ENCODE data around the gene PLEKHO1.
"Not testable (repeated sequence)": the region's sequence is repeated elsewhere in the genome, so short reads cannot be mapped to it uniquely, and the experiment has no call there.

Gene PLEKHO1

DNA sequence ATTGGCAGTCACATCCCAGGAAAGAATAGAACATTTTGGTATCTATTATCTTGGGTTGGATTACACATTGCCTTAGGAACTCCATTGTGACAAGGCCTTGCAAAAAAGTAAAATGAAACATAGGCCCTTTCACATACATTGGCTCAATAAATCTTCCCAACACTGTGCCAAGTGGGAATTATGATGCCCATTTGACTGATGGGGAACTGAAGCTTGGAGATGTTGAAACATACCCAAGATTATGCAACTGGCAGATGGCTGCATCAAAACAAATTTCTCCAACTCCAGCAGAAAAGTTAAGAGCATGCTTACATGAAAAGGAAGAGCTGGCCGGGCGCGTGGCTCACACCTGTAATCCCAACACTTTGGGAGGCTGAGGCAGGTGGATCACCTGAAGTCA lies 26.9 kb downstream of the PLEKHO1 start:
- DNase-seq: no peak

DNA sequence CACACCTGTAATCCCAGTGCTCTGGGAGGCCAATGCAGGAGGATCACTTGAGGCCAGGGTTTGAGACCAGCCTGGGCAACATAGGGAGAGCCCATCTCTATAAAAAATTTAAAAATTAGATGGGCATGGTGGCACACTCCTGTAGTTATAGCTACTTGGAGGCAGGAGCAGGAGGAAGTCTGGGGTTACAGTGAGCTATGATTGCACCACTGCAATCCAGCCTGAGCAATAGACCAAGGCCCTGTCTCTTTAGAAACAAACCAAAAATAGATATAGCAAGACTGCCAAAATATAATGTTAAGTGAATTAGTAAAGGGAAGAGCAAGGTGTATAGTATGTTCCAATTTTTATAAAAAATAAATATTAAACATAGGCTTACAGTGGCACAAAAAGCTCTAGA lies 28.8 kb downstream of the PLEKHO1 start:
- DNase-seq: no peak

DNA sequence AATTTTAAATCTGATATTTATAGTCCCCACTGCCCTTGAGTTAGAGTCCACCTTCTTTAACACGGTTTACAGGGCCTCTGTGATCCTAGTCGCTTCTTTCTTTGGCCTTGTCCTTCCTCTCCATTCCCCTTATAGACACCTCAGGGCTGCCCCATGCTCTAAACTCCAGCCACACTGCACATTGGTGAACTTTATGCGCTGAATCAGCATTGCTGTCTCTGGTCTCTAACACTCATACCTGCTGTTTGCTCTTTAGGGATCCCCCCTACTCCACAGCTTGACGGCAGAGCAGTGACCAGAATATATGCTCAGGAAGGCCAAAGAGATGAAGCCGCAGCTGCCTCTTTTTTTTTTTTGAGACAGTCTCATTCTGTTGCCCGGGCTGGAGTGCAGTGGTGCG lies 30.2 kb downstream of the PLEKHO1 start:
- no peak for DNase-seq

DNA sequence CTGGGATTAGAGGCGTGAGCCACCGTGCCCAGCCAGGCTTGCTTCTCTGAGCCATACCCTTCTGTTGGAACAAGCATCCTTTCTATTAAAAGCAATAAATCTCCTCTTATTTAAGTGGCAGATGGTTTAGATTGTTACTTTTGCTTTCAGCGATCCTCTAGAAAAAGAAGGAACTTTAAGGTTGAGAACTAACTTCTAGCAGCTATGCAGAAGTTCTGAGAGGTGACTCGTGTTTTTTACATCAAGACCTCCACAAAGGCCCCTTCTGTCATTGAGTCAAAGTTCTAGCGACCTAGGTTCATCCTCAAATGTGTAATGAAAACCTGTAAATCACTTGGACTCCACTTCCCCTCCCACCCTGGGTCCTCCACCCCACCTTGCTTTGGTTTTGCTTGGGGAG lies 30.8 kb downstream of the PLEKHO1 start:
- no peak for DNase-seq

DNA sequence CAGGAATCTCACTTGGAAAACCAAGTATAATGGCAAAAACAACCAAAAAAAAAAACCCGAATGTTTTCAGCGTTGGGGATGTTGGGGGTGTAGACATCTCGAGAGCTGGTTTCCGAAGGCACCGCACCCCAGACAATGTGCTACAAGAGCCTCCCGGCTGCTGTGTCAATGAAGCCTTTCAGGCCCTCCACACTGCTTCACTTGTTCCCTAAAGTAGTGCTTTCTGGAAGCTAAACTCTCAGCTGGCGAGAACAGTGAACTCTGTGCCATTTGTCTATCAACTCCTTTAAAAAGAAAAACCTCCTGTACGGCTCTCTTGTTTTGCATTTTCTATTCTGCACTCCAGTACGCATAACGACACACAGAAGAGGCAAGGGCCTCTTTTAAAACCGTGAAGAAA lies 32.5 kb downstream of the PLEKHO1 start:
- no peak for DNase-seq

DNA sequence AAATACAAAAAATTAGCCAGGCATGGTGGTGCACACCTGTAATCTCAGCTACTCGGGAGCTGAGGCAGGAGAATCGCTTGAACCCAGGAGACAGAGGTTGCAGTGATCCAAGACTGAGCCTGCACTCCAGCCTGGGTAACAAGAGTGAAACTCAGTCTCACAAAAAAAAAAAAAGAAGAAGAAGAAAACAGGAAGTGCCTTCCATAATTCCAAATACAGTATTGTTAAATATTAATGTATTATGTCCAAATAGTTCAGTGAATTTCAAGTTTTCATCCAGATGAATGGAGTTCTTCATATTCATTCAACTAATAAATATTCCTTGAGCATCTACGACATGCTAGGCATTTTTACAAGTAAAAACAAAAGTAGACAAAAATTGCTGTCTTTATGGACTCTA lies 33.3 kb downstream of the PLEKHO1 start:
- no peak for DNase-seq

DNA sequence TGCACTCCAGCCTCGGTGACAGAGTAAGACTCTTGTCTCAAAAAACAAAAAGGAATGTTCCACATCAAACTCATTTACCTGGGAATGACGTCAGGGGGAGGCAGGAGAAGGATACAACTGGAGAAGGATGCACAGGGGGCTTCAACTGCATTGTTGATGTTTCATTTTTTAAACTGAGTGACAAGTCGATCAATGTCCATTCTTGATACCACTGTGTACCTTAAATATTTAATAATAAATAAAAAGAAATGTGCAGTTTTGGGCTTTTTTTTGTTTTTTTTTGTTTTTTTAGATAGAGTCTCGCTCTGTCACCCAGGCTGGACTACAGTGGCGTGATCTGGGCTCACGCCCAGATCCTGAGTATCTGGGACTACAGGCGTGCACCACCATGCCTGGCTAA lies 35.8 kb downstream of the PLEKHO1 start:
- DNase-seq: no peak

DNA sequence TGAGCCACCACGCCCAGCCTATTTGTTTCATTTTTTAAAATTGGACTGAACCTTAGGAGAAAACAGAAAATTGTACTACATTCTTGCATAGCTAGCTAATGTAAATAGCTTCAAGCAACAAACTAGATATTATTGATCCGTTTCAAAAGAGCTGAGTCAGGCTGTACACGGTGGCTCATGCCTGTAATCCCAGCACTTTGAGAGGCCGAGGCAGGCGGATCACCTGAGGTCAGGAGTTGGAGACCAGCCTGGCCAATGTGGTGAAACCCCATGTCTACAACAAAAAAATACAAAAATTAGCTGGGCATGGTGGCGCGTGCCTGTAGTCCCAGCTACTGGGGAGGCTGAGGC lies 36.7 kb downstream of the PLEKHO1 start:
- DNase-seq: not testable (repeated sequence)

DNA sequence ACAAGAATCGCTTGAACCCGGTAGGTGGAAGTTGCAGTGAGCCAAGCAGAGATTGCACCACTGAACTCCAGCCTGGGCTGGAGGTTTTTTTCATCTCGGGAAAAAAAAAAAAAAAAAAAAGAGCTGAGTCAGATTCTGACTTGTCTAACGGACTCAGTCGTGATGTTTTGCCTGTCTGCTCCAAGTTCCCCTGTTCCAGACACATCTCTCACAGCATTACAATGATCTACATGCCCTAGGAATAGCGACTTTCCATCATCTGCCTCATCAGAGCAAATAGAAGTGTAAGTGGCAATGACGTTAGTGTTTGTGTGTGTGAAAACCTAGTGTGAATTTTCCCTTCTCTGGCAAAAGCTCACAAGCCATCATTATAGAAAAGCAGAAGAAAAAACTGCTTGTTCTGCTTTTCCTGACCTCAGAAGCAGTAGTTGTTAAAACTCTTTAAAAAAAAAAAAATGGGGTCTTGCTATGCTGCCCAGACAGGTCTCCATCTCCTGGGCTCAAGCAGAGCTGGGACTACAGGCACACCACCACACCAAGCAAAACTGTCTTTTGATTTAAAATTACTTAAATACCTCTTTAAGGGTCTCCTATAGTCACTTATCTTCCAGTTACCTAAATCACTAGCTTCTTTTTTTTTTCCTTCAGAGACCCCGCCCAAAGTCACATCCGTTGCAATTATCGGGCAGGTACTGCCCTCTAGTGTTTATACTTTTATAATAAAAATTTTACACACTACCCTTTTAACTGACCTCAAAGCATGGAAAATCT lies 37.3 kb downstream of the PLEKHO1 start:
- DNase-seq: peak; percentile 42 to 67

DNA sequence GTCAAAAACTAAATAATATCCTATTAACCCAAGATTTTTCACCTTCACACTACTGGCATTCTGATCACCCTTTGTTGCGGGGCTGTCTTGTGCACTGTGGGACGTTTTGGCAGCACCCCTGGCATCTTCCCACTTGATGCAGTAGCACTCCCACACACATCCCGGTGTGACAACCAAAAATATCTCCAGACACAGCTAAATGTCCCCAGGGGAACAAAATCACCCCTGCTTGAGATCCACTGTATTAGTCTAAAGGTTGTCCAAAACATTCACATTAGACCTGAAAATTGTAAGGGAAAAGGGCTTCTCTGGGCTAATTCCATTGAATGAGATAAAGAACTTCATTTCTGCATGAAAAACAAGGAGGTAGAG lies 37.8 kb downstream of the PLEKHO1 start:
- DNase-seq: no peak

DNA sequence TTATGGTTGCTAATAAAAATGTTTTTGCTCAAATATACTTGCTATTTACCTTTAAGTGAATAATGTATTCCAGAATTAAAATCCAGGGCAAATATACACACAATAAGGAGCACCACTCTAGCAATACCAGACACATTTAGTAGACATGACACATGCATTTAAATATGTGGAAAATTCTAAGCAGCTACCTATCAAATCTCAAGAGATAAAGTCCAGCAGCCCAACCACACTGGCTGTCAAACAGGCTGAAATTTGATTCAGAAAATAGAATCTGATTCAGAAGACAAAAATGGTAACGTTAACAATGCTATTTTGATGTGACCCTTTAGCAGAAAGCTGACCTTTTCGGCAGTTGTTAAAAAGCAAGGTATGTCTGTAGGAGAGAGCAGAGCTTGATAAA lies 42.3 kb downstream of the PLEKHO1 start:
- no peak for DNase-seq

DNA sequence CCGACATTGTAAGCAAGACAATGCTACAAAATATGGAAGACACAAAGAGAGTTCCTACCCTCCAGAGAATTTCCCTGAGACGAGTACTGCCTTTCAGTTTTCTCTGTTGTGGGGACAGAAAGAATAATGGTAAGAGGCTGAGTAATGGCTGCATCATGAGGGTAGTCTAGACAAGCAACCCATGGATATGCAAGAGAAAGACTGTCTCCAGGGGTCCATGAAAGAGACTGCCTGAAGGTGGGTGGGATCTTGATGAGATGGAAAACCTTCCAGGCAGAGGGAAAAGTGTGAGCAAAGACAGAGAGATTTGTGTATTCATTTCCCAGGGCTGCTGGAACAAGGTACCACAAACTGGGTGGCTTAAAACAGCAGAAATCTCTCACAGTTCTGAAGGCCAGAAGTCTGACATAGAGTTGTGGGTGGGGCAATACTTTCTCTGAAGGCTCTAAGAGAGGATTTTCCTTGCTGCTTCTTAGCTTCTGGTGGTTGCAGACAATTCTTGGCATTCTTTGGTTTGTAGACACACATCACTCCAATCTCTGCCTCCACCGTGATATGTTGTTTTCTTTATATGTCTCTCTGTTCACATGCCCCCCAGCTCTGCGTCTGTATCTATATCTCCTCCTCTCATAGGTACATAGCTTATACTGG lies 44.8 kb downstream of the PLEKHO1 start:
- DNase-seq: no peak

DNA sequence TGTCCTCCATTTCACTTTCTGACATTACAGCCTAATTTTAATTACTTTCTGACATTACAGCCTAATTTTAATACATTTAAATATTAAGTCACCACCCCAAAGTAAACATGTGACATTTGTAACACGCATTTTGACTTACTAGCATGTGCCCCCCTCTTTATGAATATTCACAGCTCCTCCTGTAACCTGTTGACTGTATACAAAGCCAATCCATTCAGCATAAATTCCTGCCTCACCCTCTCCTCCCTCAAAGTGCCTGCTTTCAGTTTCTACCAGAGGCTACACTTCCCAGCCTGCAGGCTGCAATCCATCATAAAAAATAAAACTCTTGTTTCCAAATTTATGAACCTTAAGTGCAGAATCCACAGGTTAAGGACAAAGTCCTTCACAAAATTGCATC lies 46.7 kb downstream of the PLEKHO1 start:
- no peak for DNase-seq

DNA sequence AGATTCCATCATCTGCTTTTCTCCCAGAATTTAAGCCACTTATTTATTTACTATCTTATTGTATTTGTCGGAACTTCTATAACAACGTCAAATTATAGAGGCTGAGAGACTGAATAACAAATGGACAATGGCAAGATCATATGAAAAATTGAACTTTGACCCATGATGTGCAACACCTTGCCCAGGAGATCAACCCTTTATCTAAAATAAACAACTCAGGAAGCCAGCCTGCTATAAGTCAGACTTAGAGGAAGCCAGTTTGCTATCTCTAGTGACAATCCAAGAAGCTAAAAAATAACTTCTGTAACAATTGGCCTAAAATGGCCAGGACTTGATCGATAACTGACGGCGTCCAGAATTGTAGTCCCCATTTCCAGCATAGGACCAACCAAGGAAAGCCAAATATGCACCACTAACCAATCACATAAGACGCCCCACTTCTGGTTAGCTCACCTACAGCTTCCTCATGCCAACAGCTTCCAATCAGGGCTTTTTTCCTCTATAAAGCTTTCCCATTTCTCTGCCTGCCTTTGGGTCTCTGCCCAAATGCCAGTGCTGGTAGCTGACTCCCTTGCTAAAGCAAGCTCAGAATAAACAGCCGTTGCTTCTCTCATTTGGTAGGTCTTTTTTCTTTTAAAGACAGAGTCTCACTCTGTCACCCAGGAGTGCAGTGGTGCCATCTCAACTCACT lies 57.7 kb downstream of the PLEKHO1 start:
- no peak for DNase-seq

DNA sequence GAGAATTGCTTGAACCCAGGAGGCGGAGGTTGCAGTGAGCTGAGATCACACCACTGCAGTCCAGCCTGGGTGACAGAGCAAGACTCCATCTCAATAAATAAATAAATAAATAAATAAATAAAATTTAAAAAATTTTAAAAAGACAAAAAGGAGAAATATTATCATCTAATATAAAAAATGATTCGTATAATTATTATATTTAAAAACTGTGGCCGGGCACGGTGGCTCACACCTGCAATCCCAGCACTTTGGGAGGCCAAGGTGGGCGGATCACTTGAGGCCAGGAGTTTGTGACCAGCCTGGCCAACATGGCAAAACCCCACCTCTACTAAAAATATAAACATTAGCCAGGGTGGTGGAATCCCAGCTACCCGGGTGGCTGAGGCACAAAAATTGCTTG lies 58.7 kb downstream of the PLEKHO1 start:
- DNase-seq: not testable (repeated sequence)

All from CD4-positive, alpha-beta T cell treated with Interleukin-4 for 1 hour (primary cell).